Smooth muscle cell (in vitro differentiated cells): Measurements from ENCODE around the gene IL21R. TPM values are rescaled to one million over a fixed set of nuclear protein-coding genes. Genes with fewer than 3 reads are reported as not detected.

Source experiments
- DNase-seq: peaks from one replicate; lab custom pipeline; 2025; ENCODE audit not compliant: unreplicated experiment; lab: John Stamatoyannopoulos, UW
- H2AFZ ChIP-seq: fragments of 200-600 bp; sonication (generic); 2 replicates; pipeline ENCODE4 v1.6.0; 2016; ENCODE audit warnings: antibody characterized with exemption, low read depth, mild to moderate bottlenecking
- H3F3A ChIP-seq: fragments of 200-600 bp; sonication (generic); 2 replicates; pipeline ENCODE4 v1.6.0; 2017; ENCODE audit warnings: antibody characterized with exemption, low read depth
- H3K27ac ChIP-seq: fragments of 200-600 bp; sonication (generic); 2 replicates; pipeline ENCODE4 v1.5.1; 2016; ENCODE audit warnings: low read depth, mild to moderate bottlenecking
- H3K27me3 ChIP-seq: fragments of 200-600 bp; sonication (generic); 2 replicates; pipeline ENCODE4 v1.6.1; 2016; ENCODE audit warnings: low read depth, mild to moderate bottlenecking
- H3K36me3 ChIP-seq: fragments of 200-600 bp; sonication (generic); 2 replicates; pipeline ENCODE4 v1.5.1; 2016; ENCODE audit warnings: low read depth
- H3K4me1 ChIP-seq: fragments of 200-600 bp; sonication (generic); 2 replicates; pipeline ENCODE4 v1.5.1; 2016; ENCODE audit warnings: low read depth
- H3K4me2 ChIP-seq: fragments of 200-600 bp; sonication (generic); 2 replicates; pipeline ENCODE4 v1.6.0; 2016; ENCODE audit warnings: mild to moderate bottlenecking
- H3K4me3 ChIP-seq: fragments of 200-600 bp; sonication (generic); 2 replicates; pipeline ENCODE4 v1.5.1; 2016; ENCODE audit warnings: mild to moderate bottlenecking
- H3K79me2 ChIP-seq: fragments of 200-600 bp; sonication (generic); 2 replicates; pipeline ENCODE4 v1.6.0; 2016; ENCODE audit warnings: low read depth, mild to moderate bottlenecking
- H3K9ac ChIP-seq: fragments of 200-600 bp; sonication (generic); 2 replicates; pipeline ENCODE4 v1.6.0; 2016; ENCODE audit warnings: low read depth
- H3K9me3 ChIP-seq: fragments of 200-600 bp; sonication (generic); replicated peaks from 2 replicates; pipeline ENCODE4 v1.5.1; 2016; ENCODE audit warnings: low read depth
- H4K20me1 ChIP-seq: fragments of 200-600 bp; sonication (generic); 2 replicates; pipeline ENCODE4 v1.6.0; 2016; ENCODE audit warnings: low read depth
- CTCF ChIP-seq: fragments of 200-600 bp; sonication (generic); IDR thresholded peaks from 2 replicates; pipeline ENCODE4 v1.5.1; 2017; ENCODE audit warnings: borderline replicate concordance, mild to moderate bottlenecking, antibody characterized with exemption; ENCODE audit not compliant: insufficient read depth, poor library complexity, severe bottlenecking
- WGBS: methylation state at CpG from one replicate; pipeline ENCODE4 v1.1.7; 2016; ENCODE audit warnings: low lambda C conversion rate; 5-methylcytosine and 5-hydroxymethylcytosine counted together
- polyA plus RNA-seq: library from polyadenylated mRNA; unstranded; fragments of >200 nt; fragmentation: Nextera tagmentation; extraction: Ambion mirVana; gene quantifications from 2 replicates; pipeline ENCODE4 v1.2.1, GENCODE V29; 2016
- total RNA-seq: library from RNA; depleted of rRNA; stranded (reverse); fragments of >200 nt; gene quantifications from 2 replicates; pipeline ENCODE4 v1.2.3, GENCODE V29; 2014

Gene IL21R
- total and polyA plus RNA-seq, 2 experiments from 2014 or later: not detected

GRCh38 chr16:27421961-27422740, 20.2 kb downstream of the IL21R start:
- H3K27ac ChIP-seq: no peak overlapping the region
- H3K4me3 ChIP-seq: no peak overlapping the region
- peaks cover 10% of the 10 kb centered on the region for H3K9me3 ChIP-seq
- no peaks in the 10 kb centered on the region for H4K20me1 ChIP-seq
- H2AFZ ChIP-seq: no peak overlapping the region
- H3K36me3 ChIP-seq: no peaks in the 10 kb centered on the region
- no peaks in the 10 kb centered on the region for H3F3A ChIP-seq
- no peak overlapping the region for H3K4me2 ChIP-seq
- no peaks in the 10 kb centered on the region for H3K79me2 ChIP-seq
- no peak for DNase-seq
- no peak for TF ChIP-seq CTCF
- H3K4me1 ChIP-seq: no peaks in the 10 kb centered on the region
- H3K9ac ChIP-seq: no peak overlapping the region
- H3K27me3 ChIP-seq: no peaks in the 10 kb centered on the region

- H3K4me3 ChIP-seq: no peak overlapping the region
- no peaks in the 10 kb centered on the region for H3K27me3 ChIP-seq
- H4K20me1 ChIP-seq: no peaks in the 10 kb centered on the region
- no peak for TF ChIP-seq CTCF
- H3K4me1 ChIP-seq: no peaks in the 10 kb centered on the region
- no peaks in the 10 kb centered on the region for H3K36me3 ChIP-seq
- no peak overlapping the region for H3K4me2 ChIP-seq
- H3K9me3 ChIP-seq: peaks cover 10% of the 10 kb centered on the region
- no peak for DNase-seq
- no peak overlapping the region for H2AFZ ChIP-seq
- no peaks in the 10 kb centered on the region for H3K79me2 ChIP-seq
- 91% methylated on average over 10 of the region's 10 CpGs for WGBS
- H3K27ac ChIP-seq: no peak overlapping the region
- H3K9ac ChIP-seq: no peak overlapping the region
- no peaks in the 10 kb centered on the region for H3F3A ChIP-seq
Measured at GRCh38 chr16:27424772-27425498, 23.0 kb downstream of the IL21R start.

GRCh38 chr16:27425961-27426360, 24.0 kb downstream of the IL21R start:
- Histone ChIP-seq H3K9me3 (peaks cover 10% of the 10 kb centered on the region), H3K4me2 (no peak overlapping the region), H3K36me3 (no peaks in the 10 kb centered on the region), H3K27me3 (no peaks in the 10 kb centered on the region), H2AFZ (no peak overlapping the region), H3K4me1 (no peaks in the 10 kb centered on the region), H4K20me1 (no peaks in the 10 kb centered on the region), H3K79me2 (no peaks in the 10 kb centered on the region), H3K4me3 (no peak overlapping the region), H3F3A (no peaks in the 10 kb centered on the region), H3K27ac (no peak overlapping the region), H3K9ac (no peak overlapping the region)
- DNase-seq: no peak
- WGBS: 94% methylated on average over 1 of the region's 1 CpG
- TF ChIP-seq CTCF: no peak
